H1 (cell line): ENCODE measurements around the gene PKMYT1. TPM values are rescaled to one million over a fixed set of nuclear protein-coding genes. Genes with fewer than 3 reads are reported as not detected.
A peak's percentile ranks its signal among the peaks of the same experiment; 100 is the strongest.

ENCODE experiments used
- CTCF ChIA-PET: fragments of 300-600 bp; sonication (Branson Sonifier 250); formaldehyde crosslinking; loops from one replicate; lab custom pipeline; 2021; ENCODE audit not compliant: partially characterized antibody; lab: Charles Lee
- POLR2A ChIA-PET: fragments of 300-600 bp; sonication (Branson Sonifier 250); formaldehyde crosslinking; loops from one replicate; lab custom pipeline; 2021; ENCODE audit warnings: inconsistent platforms; ENCODE audit not compliant: partially characterized antibody; lab: Charles Lee
- DNase-seq, 2 experiments: peaks; one replicate each; pipeline versions ENCODE4 v3.0.0 to v3.0.0-alpha.2; 2010 to 2022; ENCODE audit warnings: low spot score in 2 of 2, low read depth in 1 of 2, mixed read lengths in 1 of 2
- FAIRE-seq: peaks from 2 replicates; lab custom pipeline; 2011; peaks lifted over from hg19 to GRCh38; lab: Jason Lieb, UNC
- H2AFZ ChIP-seq: 2 replicates; pipeline ENCODE4 v1.8.1; 2012; ENCODE audit warnings: low read length, inconsistent platforms
- H2AK5ac ChIP-seq: 2 replicates; pipeline ENCODE4 v1.6.1; 2013; ENCODE audit warnings: low read depth, low read length
- H2BK120ac ChIP-seq: replicated peaks from 2 replicates; pipeline ENCODE3; 2013; ENCODE audit warnings: low read depth, low read length, inconsistent platforms
- H2BK12ac ChIP-seq: 2 replicates; pipeline ENCODE4 v1.6.1; 2013; ENCODE audit warnings: low read depth, low read length
- H2BK15ac ChIP-seq: 2 replicates; pipeline ENCODE4 v1.6.1; 2013; ENCODE audit warnings: low read length
- H2BK20ac ChIP-seq: 2 replicates; pipeline ENCODE4 v1.6.1; 2013; ENCODE audit warnings: low read length
- H2BK5ac ChIP-seq: 2 replicates; pipeline ENCODE4 v1.6.1; 2013; ENCODE audit warnings: low read depth, low read length
- H3K14ac ChIP-seq: 2 replicates; pipeline ENCODE4 v1.6.1; 2013; ENCODE audit warnings: inconsistent platforms; ENCODE audit not compliant: insufficient read length
- H3K18ac ChIP-seq: 2 replicates; pipeline ENCODE4 v1.6.1; 2013; ENCODE audit warnings: low read length; ENCODE audit errors: extremely low read depth
- H3K23ac ChIP-seq: 2 replicates; pipeline ENCODE4 v1.6.1; 2013; ENCODE audit warnings: inconsistent platforms; ENCODE audit not compliant: insufficient read length
- H3K23me2 ChIP-seq: 2 replicates; pipeline ENCODE4 v1.6.1; 2013; ENCODE audit warnings: low read depth, low read length
- H3K27ac ChIP-seq: 2 replicates; pipeline ENCODE4 v1.6.1; 2011; ENCODE audit warnings: low read depth, low read length, inconsistent platforms
- H3K27me3 ChIP-seq, 4 experiments: replicated peaks in 1 of 4; 1 replicate in 1 of 4; 2 replicates in 3 of 4; pipeline versions ENCODE4 v1.6.1 to v1.8.1; 2011 to 2013; ENCODE audit warnings: low read length in 3 of 4, mild to moderate bottlenecking in 3 of 4, inconsistent platforms in 2 of 4, mixed read lengths in 2 of 4, moderate library complexity in 1 of 4; ENCODE audit not compliant: control insufficient read depth in 3 of 4, insufficient read depth in 3 of 4; ENCODE audit errors: extremely low read depth in 1 of 4
- H3K36me3 ChIP-seq, 4 experiments: 2 replicates each; pipeline versions ENCODE4 v1.6.1 to v1.8.1; 2011 to 2013; ENCODE audit warnings: mild to moderate bottlenecking in 4 of 4, low read length in 3 of 4, moderate library complexity in 2 of 4, control low read depth in 1 of 4, inconsistent platforms in 1 of 4; ENCODE audit not compliant: insufficient read depth in 4 of 4, control insufficient read depth in 2 of 4
- H3K4ac ChIP-seq: replicated peaks from 2 replicates; pipeline ENCODE3; 2013; ENCODE audit warnings: low read length, low read depth, mixed read lengths, inconsistent platforms; ENCODE audit not compliant: insufficient read length
- H3K4me1 ChIP-seq, 4 experiments: replicated peaks in 1 of 4; 1 replicate in 1 of 4; 2 replicates in 3 of 4; pipeline versions ENCODE4 v1.6.1 to v1.8.1; 2011 to 2013; ENCODE audit warnings: low read length in 3 of 4, inconsistent platforms in 2 of 4, mixed read lengths in 1 of 4; ENCODE audit not compliant: insufficient read depth in 4 of 4, control insufficient read depth in 3 of 4
- H3K4me2 ChIP-seq, 2 experiments: 2 replicates each; pipeline versions ENCODE4 v1.6.1 to v1.8.1; 2011 to 2013; ENCODE audit warnings: low read depth in 2 of 2, low read length in 2 of 2, control low read depth in 1 of 2, inconsistent platforms in 1 of 2, mild to moderate bottlenecking in 1 of 2; ENCODE audit not compliant: insufficient read depth in 1 of 2
- H3K4me3 ChIP-seq, 4 experiments: fragments of 200-600, 300-600 bp in 1 of 4; sonication (generic), shearing (Covaris generic), sonication (Bioruptor Twin) in 1 of 4; 2 replicates each; pipeline versions ENCODE4 v1.5.1 to v1.8.1; 2011 to 2016; ENCODE audit warnings: low read length in 4 of 4, low read depth in 3 of 4, control low read depth in 2 of 4, inconsistent platforms in 2 of 4, mild to moderate bottlenecking in 2 of 4, mixed read lengths in 1 of 4, moderate library complexity in 1 of 4; ENCODE audit not compliant: insufficient read depth in 2 of 4; ENCODE audit errors: extremely low read depth in 1 of 4
- H3K56ac ChIP-seq: replicated peaks from 2 replicates; pipeline ENCODE3; 2013; ENCODE audit warnings: low read depth, mild to moderate bottlenecking, mixed read lengths, low read length, inconsistent platforms; ENCODE audit not compliant: insufficient read length
- H3K79me1 ChIP-seq: 2 replicates; pipeline ENCODE4 v1.6.1; 2013; ENCODE audit warnings: low read depth, low read length, control low read depth
- H3K79me2 ChIP-seq, 2 experiments: 2 replicates each; pipeline versions ENCODE4 v1.6.1 to v1.8.1; 2012 to 2013; ENCODE audit warnings: low read length in 2 of 2, mild to moderate bottlenecking in 2 of 2, inconsistent platforms in 1 of 2; ENCODE audit not compliant: insufficient read depth in 2 of 2, control insufficient read depth in 1 of 2
- H3K9ac ChIP-seq, 4 experiments: replicated peaks in 1 of 4; 1 replicate in 1 of 4; 2 replicates in 3 of 4; pipeline versions ENCODE4 v1.6.1 to v1.8.1; 2011 to 2013; ENCODE audit warnings: low read depth in 3 of 4, low read length in 3 of 4, control low read depth in 2 of 4, mild to moderate bottlenecking in 2 of 4, moderate library complexity in 2 of 4, inconsistent platforms in 1 of 4; ENCODE audit errors: extremely low read depth in 1 of 4
- H3K9me3 ChIP-seq, 2 experiments: 2 replicates each; pipeline versions ENCODE4 v1.6.1 to v1.8.1; 2012 to 2013; ENCODE audit warnings: mild to moderate bottlenecking in 2 of 2, moderate library complexity in 2 of 2, control low read depth in 1 of 2, inconsistent platforms in 1 of 2, low read depth in 1 of 2, low read length in 1 of 2, mixed read lengths in 1 of 2; ENCODE audit not compliant: insufficient read depth in 2 of 2
- H4K20me1 ChIP-seq, 2 experiments: replicated peaks in 1 of 2; 2 replicates each; pipeline versions ENCODE3 to v1.8.1; 2011 to 2013; ENCODE audit warnings: inconsistent platforms in 2 of 2, low read length in 2 of 2, mild to moderate bottlenecking in 1 of 2; ENCODE audit not compliant: insufficient read depth in 2 of 2, control insufficient read depth in 1 of 2
- H4K5ac ChIP-seq: 2 replicates; pipeline ENCODE4 v1.6.1; 2013; ENCODE audit warnings: low read length, low read depth, mixed read lengths, inconsistent platforms; ENCODE audit not compliant: insufficient read length
- H4K8ac ChIP-seq: 2 replicates; pipeline ENCODE4 v1.8.0; 2013; ENCODE audit warnings: mild to moderate bottlenecking, moderate library complexity, low read length, inconsistent platforms; ENCODE audit not compliant: insufficient read depth; ENCODE audit errors: extremely low read depth
- H4K91ac ChIP-seq: replicated peaks from 2 replicates; pipeline ENCODE3; 2013; ENCODE audit warnings: low read length, mixed read lengths, inconsistent platforms; ENCODE audit not compliant: insufficient read length
- BACH1 ChIP-seq: IDR thresholded peaks from 2 replicates; pipeline ENCODE4 v1.6.1; 2012; ENCODE audit warnings: low read length, improper control_type of control experiment
- BRCA1 ChIP-seq: IDR thresholded peaks from 2 replicates; pipeline ENCODE4 v1.6.1; 2012; ENCODE audit warnings: low read depth, low read length, improper control_type of control experiment
- CHD2 ChIP-seq: IDR thresholded peaks from 2 replicates; pipeline ENCODE4 v1.6.1; 2012; ENCODE audit warnings: low read length, improper control_type of control experiment
- CREB1 ChIP-seq: IDR thresholded peaks from 2 replicates; pipeline ENCODE4 v1.6.1; 2012; ENCODE audit warnings: inconsistent platforms
- CTBP2 ChIP-seq: IDR thresholded peaks from 2 replicates; pipeline ENCODE4 v1.7.0; 2011; ENCODE audit warnings: borderline replicate concordance, mild to moderate bottlenecking, moderate library complexity, mixed read lengths, low read length; ENCODE audit not compliant: insufficient read depth, insufficient read length
- GABPA ChIP-seq: IDR thresholded peaks from 2 replicates; pipeline ENCODE4 v1.6.1; 2011; ENCODE audit warnings: mild to moderate bottlenecking, low read length, moderate library complexity, borderline replicate concordance; ENCODE audit not compliant: insufficient read depth
- NANOG ChIP-seq: IDR thresholded peaks from 2 replicates; pipeline ENCODE4 v1.6.1; 2011; ENCODE audit warnings: low read length, low read depth, mild to moderate bottlenecking, inconsistent platforms; ENCODE audit not compliant: insufficient read depth, poor library complexity, severe bottlenecking
- RAD21 ChIP-seq, 2 experiments: IDR thresholded peaks in 1 of 2; conservative IDR thresholded peaks in 1 of 2; 2 replicates each; pipeline ENCODE4 v1.6.1; 2011; ENCODE audit warnings: low read depth in 2 of 2, low read length in 2 of 2, improper control_type of control experiment in 1 of 2, inconsistent platforms in 1 of 2, mild to moderate bottlenecking in 1 of 2, moderate library complexity in 1 of 2
- SIN3A ChIP-seq, 2 experiments: IDR thresholded peaks in 1 of 2; conservative IDR thresholded peaks in 1 of 2; 2 replicates each; pipeline ENCODE4 v1.6.1; 2011 to 2012; ENCODE audit warnings: low read length in 2 of 2, improper control_type of control experiment in 1 of 2, low read depth in 1 of 2, mild to moderate bottlenecking in 1 of 2
- TBP ChIP-seq: IDR thresholded peaks from 2 replicates; pipeline ENCODE4 v1.6.1; 2011; ENCODE audit warnings: low read depth, low read length, improper control_type of control experiment
- WGBS, 2 experiments: shearing (Covaris generic) in 1 of 2; methylation state at CpG; one replicate each; pipeline versions ENCODE4 v1.1.6 to v1.1.7; 2013 to 2015; ENCODE audit warnings: low lambda C conversion rate in 2 of 2, mixed read lengths in 2 of 2, inconsistent platforms in 1 of 2, low coverage in 1 of 2, missing lambda C conversion rate in 1 of 2; ENCODE audit not compliant: insufficient replicate concordance in 2 of 2, insufficient coverage in 1 of 2, insufficient read length in 1 of 2; ENCODE audit errors: extremely low coverage in 1 of 2, missing lambda C conversion rate in 1 of 2; 5-methylcytosine and 5-hydroxymethylcytosine counted together
- polyA plus RNA-seq, 7 experiments: library from polyadenylated mRNA; depleted of rRNA in 3 of 7; stranded (reverse) in 5 of 7; unstranded in 2 of 7; fragments of >200 nt in 5 of 7; fragments of 200-250 nt in 2 of 7; gene quantifications; 1 replicate in 5 of 7; 2 replicates in 1 of 7; 4 replicates in 1 of 7; pipeline versions ENCODE4 v1.2.1 to v1.2.3, GENCODE V29; 2011 to 2013; ENCODE audit warnings: missing spikeins in 2 of 7, mixed read lengths in 2 of 7
- total RNA-seq: library from RNA; stranded (reverse); fragmentation: NEBNext Ultra II Directional; extraction: Animal tissue kit (Norgen Biotek cat#: 25700); gene quantifications from 2 replicates; pipeline ENCODE4 v1.2.1, GENCODE V29; 2021
- TF ChIP-seq, protein P1 (sequence below): IDR thresholded peaks from 2 replicates; pipeline ENCODE4 v1.6.1; 2012; ENCODE audit warnings: inconsistent platforms

PKMYT1 gene
- total and polyA plus RNA-seq, 2 of the 8 experiments (the other 6 are each of a cell fraction or from before 2014, with no cell fraction given) = 74.7 to 85.2 TPM

DNA sequence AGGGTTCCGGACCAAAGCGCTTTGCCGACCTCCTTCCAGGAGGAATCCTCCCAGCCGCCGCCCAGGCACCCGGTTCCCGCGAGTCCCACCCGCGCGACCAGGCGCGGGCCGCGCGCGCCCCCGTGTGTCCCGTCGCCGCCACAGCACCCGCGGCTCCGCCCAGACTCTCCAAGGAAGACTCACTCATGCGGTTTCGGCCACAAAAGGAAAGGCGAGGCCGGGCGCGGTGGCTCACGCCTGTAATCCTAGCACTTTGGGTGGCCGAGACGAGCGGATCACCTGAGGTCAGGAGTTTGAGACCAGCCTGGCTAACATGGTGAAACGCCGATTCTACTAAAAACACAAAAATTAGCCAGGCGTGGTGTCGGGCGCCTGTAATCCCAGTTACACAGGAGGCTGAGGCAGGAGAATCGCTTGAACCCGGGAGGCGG is 3.5 kb upstream of the PKMYT1 start:
- Histone ChIP-seq H4K91ac (no peak overlapping the region), H2AK5ac (no peak overlapping the region), H3K23me2 (peaks cover 12% of the 10 kb centered on the region; the same call in 1 of the 2 replicates), H2BK15ac (no peak overlapping the region), H4K5ac (no peak overlapping the region), H2BK20ac (no peak overlapping the region), H3K9me3 (no peaks in the 10 kb centered on the region), H3K14ac (no peak overlapping the region), H3K56ac (no peak overlapping the region), H2BK120ac (no peak overlapping the region), H3K36me3 (no peaks in the 10 kb centered on the region), H3K4me3 (peak overlapping the region in 1 of 4 experiments; percentile 27; a peak in 1 of 8 replicates), H4K20me1 (peaks cover 0 to 7% of the 10 kb centered on the region in 2 experiments), H3K27ac (no peak overlapping the region), H2AFZ (no peak overlapping the region), H3K4ac (no peak overlapping the region), H3K4me1 (peaks cover 3 to 27% (median 15%) of the 10 kb centered on the region in 4 experiments), H4K8ac (0 out of 2 replicates have a peak overlapping the region, but pooled peaks have one; percentile 54), H2BK5ac (no peak overlapping the region), H3K79me2 (peaks cover 0 to 8% of the 10 kb centered on the region in 2 experiments; a peak in 2 of 4 replicates), H3K27me3 (no peaks in the 10 kb centered on the region; a peak in 1 of 7 replicates), H3K23ac (no peak overlapping the region), H3K18ac (no peak overlapping the region; the same call in 1 of the 2 replicates), H3K9ac (no peak overlapping the region), H2BK12ac (no peak overlapping the region), H3K79me1 (peaks cover 4% of the 10 kb centered on the region; the same call in 1 of the 2 replicates), H3K4me2 (peak overlapping the region in 1 of 2 experiments; percentile 46; a peak in 3 of 4 replicates)
- WGBS, 2 experiments = 19% methylated on average over 42 of the region's 42 CpGs; no CpG with 5 or more reads in 1 of the 2 experiments
- DNase-seq (peak in 1 of 2 experiments; percentile 95), FAIRE-seq (no peak)
- ChIA-PET POLR2A (interaction anchor here (0.7 to 25.4 kb wide), 9 partner anchors 8 to 756 kb away, joined by 3 to 455 read pairs (median 13); partner anchors contain the start of genes CLDN6, HCFC1R1, KREMEN2 and PAQR4), CTCF (interaction anchor here (0.6 to 2.5 kb wide), 21 partner anchors 9 to 120 kb away, joined by 3 to 15 read pairs (median 5); partner anchors contain the start of gene TNFRSF12A)
- TF ChIP-seq CTBP2 (no peak), TBP (peak; percentile 38; the same call in 1 of the 2 replicates), BRCA1 (peak; percentile 65; the same call in 1 of the 2 replicates), RAD21 (IDR thresholded peaks at IDR 0.05 in 1 of 2, conservative IDR thresholded peaks at IDR 0.05 in 1 of 2; ENCODE audit: low read depth in 2 of 2, low read length in 2 of 2) (peak; percentile 73 to 81), NANOG (no peak), SIN3A (conservative IDR thresholded peaks at IDR 0.05 in 1 of 2, IDR thresholded peaks at IDR 0.05 in 1 of 2; ENCODE audit: low read depth in 1 of 2, low read length in 2 of 2) (peak in 1 of 2 experiments; percentile 51; a peak in 1 of 4 replicates), GABPA (peak; percentile 60; the same call in 1 of the 2 replicates), CREB1 (0 out of 2 replicates have a peak, but pooled peaks have one; percentile 50), BACH1 (peak; percentile 85), CHD2 (peak; percentile 80)
- TF ChIP-seq, protein P1, sequence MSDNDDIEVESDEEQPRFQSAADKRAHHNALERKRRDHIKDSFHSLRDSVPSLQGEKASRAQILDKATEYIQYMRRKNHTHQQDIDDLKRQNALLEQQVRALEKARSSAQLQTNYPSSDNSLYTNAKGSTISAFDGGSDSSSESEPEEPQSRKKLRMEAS = peak; percentile 64
